Measurements from ENCODE around the gene USP26.
"Not testable (repeated sequence)": the region's sequence is repeated elsewhere in the genome, so short reads cannot be mapped to it uniquely, and the experiment has no call there.

The USP26 gene

DNA sequence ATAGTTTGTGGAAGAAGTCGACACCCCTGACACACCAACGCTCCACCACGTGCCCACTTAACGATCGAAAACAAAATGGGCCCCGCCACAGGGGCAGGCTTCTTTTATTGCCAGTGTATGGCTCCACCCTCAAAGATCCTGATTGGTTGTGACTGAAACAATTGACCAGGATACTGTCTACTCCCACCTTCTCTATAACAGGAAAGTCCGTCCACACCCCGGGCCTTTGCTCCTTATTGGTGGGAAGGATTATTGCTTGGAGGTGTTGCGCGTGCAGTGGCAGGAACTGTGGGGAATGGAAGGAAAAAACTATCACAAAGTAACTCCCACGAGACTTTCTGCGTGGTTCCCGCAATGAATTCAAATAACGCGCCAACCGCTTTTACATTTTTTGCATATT is at the start of gene USP26:
TSS of gene USP26 (minus strand) at position 79 of the 400 bp plus-strand sequence. CDS start 68,889 bp downstream, outside the sequence.
- no peak for DNase-seq

GRCh38 chrX:133134282-133134681 is 37.4 kb upstream of the USP26 start:
- DNase-seq: no peak

GRCh38 chrX:133120406-133120805 is 23.5 kb upstream of the USP26 start:
- no peak for DNase-seq

- no peak for DNase-seq
These were observed 2.7 kb downstream of the USP26 start for GRCh38 chrX:133094098-133094731.

DNA sequence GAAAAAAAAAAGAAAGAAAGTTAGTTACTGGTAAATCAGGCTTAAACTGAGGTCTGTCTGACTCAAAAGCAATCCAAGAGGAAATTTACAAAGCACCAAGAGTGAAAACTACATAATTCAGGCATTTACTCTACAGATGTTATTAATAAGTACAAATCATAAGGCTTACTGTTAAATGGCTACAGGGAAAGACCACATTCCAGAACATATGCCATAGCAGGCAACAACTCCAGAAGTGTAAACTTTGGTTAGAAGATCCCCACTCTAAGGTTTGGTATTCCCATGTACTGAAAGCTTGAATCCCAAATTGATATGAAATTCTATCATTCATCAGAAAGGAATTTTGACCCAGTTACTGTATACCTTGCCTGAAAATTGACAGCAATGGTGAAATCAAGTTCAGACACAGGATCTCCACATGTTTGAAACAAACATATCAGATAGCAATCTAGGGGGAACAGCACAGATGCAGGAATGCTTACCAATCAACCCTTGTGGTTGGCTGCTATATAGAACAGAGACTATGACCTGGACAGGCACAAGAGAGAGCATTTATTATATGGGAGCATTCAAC is 6.6 kb downstream of the USP26 start:
- DNase-seq: no peak

DNA sequence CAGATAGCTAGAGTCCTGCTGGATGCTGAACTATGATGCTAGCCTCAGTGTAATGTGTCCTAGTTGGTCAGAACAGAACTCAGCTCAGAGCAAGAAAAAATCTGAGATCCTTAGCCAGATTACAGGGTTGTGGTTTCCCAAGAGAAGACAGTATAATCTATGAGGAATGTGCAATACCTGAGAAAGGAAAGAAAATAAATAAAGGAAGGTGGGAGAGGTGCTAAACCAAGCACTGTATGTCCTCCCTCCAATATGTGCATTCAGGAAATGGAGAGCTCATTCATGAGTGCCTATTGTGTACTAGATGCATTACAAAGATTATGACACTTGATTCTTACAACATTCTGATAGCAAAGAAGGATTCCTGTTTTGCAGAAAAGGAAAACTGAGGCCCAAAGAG is 7.5 kb downstream of the USP26 start:
- no peak for DNase-seq

- DNase-seq: no peak
These were observed 11.1 kb downstream of the USP26 start for GRCh38 chrX:133085785-133086184.

DNA sequence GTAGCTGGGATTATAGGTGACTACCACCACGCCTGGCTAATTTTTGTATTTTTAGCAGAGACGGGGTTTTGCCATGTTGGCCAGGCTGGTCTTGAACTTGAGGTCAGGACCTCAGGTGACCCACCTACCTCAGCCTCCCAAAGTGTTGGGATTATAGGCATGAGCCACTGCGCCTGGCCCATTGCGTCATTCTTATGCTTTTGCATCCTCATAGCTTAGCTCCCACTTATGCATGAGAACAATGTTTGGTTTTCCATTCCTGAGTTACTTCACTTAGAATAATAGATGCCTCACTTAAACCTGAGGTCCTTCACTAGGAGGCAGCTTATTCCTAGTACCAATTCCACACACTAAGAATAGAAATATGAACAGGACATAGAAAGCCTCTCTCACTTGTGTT is 11.9 kb downstream of the USP26 start:
- not testable (repeated sequence) for DNase-seq

DNA sequence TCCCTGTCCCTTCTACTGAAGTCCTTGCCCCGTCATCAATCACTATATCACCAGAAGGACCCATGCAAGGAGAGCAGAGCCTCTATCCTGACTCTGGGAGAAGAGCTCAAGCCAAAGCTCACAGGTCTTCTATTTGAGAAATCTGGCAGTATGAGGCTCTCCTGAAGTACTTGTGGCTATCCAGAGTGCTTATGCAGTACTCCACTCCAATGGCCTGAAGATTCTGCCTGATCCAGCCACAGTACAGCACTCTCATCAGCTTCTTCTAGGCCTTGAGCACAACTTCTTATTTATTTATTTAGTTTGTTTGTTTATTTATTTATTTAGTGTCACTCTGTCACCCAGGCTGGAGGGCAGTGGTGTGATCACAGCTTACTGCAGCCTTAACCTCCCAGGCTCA is 13.0 kb downstream of the USP26 start:
- no peak for DNase-seq

DNA sequence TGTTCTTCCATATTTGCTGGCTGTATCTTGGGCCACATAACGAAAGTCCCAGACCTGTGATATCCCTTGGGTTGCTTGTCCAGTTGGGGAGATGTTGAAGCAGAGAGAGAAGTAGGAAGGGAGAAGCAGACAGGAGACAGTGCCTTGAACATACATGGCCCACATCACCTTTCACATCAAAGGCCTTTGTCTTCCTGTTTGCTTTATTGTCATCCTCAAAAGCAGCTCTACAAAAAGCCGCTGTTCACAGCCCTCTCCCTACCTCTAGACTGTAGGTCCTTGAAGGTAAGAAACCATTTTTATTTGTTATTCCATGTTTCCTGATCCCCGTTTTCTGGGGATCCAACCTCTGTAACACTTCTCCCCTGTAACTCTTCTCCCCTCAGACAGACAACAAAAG is 14.9 kb downstream of the USP26 start:
- DNase-seq: no peak

- not testable (repeated sequence) for DNase-seq
These were observed 19.1 kb downstream of the USP26 start for GRCh38 chrX:133077856-133078255.

- no peak for DNase-seq
These were observed 24.3 kb downstream of the USP26 start for GRCh38 chrX:133072566-133072965.

DNA sequence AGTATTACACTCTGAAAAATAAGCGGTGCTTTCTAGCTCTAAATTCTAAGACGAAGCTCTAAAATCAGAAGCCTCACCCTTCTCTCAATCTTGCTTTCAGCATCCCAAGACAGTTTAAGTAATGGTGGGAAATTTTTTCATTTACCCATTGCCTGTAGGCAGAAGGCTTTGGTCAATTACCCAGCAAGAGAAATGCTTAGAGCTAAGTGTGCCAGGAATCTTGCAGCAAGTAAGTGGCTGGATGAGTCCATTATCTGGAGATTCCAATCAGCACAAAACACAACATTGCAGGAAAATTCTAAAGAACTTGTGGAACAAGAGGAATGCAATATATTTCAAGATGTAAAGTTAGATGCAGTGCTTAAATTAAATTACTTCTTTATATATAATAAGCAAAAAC is 28.4 kb downstream of the USP26 start:
- no peak for DNase-seq

DNA sequence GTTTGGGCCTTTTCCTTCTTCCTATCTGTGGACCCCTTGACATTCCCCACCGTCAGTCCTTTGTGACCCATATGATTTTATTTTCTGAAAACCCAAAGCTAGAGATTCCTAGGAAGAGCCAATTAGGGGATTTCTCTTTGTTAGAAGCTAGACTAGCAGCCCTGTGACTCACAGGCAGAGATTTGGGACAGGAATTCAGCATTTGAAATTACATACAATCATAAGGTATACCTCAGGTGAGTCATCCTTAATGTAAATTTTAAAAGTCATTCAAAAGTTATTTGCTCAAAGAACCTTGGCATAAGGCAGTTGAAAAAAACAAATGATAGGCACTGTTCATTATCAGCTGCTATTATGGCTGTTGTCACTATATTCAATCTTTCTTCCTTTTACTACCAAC is 40.6 kb downstream of the USP26 start:
- no peak for DNase-seq

- no peak for DNase-seq
These were observed 42.0 kb downstream of the USP26 start for GRCh38 chrX:133054761-133055405.

DNA sequence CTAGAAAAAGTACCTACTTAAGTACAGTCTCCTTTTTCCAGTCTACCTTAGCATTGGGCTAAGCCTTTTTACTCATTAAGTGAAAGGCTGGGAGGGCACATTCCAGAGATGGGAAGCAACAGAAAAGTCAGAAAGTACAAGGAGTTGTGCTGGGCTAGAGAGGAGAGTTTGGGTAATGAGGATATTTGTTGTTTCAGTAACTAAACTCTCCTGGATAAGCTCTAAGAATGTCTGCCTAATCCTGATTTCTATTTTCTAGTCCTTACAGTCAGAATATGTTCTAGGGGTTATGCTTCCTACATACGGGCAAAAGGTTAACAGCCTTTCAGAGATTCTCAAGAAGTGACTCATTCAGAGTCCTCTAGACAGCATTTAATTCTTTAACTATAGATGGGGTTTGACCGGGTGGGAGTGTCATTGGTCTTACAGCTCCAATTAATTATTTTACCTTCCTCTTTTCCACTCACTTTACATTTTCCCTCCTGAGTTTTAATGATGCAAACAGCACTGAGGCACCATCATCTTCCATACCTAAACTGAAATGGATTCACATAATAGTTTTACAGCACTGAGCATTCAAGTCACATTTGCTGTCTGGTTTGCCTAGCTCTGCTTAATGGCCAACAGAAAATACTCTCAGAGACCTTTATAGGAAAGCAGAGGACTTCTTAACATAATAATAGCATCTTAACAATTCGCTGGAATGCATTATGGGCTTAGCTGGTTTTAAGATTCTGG is 42.9 kb downstream of the USP26 start:
- no peak for DNase-seq

DNA sequence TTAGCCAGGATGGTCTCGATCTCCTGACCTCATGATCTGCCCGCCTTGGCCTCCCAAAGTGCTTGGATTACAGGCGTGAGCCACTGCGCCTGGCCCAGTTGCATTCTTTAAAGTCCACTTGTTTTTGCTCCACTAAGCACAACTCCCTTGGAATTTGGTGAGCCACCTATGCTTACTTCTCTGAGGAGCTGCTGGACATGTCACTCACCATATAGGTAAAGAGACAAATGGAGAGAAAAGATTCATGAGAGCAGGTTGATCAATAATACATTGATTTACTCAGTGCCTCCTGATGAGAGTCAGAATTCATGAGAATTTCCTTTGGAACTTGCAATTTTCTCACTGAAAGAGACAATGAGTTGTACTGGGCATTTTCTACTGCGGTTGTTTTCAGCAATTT is 48.2 kb downstream of the USP26 start:
- DNase-seq: no peak

DNA sequence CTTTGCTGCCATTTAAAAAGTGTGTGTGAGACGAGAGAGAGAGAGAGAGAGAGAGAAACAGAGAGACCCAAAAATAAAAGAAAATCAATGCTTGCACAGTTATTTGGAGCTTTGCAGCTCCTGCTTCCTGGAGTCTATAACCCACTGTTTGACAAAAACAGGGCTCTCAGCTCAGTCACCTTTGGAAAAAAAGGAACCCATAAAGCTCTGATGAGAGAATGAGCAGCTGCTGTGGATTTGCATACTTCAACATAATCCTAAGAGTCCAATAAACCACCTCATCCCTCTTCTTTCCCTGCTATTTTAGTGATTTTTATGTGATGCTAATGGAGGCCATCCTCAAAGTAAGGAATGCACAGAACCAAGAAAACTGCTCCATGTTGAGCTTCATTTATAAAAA is 50.3 kb downstream of the USP26 start:
- no peak for DNase-seq

DNA sequence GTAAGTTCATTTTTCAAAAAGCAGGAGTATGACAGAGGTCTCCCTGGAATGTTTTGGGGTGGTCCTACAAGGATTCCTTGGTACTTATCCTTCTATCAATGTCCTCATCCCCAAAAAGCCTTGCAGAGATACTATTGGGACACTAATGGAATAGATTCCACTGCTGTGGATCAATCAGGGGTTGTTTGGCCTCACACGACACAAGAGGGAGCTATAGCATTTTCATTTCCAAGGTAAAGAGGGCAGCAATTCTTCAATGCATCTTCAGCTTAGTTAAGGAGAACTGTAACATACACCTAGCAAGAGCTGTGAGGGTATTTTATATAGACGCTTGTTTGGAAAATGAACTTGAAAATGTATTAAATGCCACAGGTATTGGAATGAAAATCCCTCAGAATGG is 50.9 kb downstream of the USP26 start:
- no peak for DNase-seq

- not testable (repeated sequence) for DNase-seq
These were observed 52.6 kb downstream of the USP26 start for GRCh38 chrX:133044145-133044786.

- DNase-seq: no peak
These were observed 54.6 kb downstream of the USP26 start for GRCh38 chrX:133042260-133042659.

- no peak for DNase-seq
These were observed 63.9 kb downstream of the USP26 start for GRCh38 chrX:133033010-133033409.
